SK-N-SH treated with all-trans-retinoic acid at 6 μM for 48 hours (cell line): ENCODE results near the gene SUPT4H1.

Experiments used
- CREB5 ChIP-seq: fragments of 250-450 bp; sonication (Bioruptor Pico); IDR thresholded peaks from 2 replicates; pipeline ENCODE4 v1.5.1; 2020; ENCODE audit warnings: low read depth, mild to moderate bottlenecking, moderate library complexity
- ESRRG ChIP-seq: fragments of 250-450 bp; sonication (Bioruptor Pico); IDR thresholded peaks from 2 replicates; pipeline ENCODE4 v1.6.1; 2021; ENCODE audit warnings: mild to moderate bottlenecking
- GLIS3 ChIP-seq: fragments of 250-450 bp; sonication (Bioruptor Pico); IDR thresholded peaks from 2 replicates; pipeline ENCODE4 v1.5.0; 2020; ENCODE audit warnings: mild to moderate bottlenecking, moderate library complexity
- SNAI2 ChIP-seq: fragments of 250-450 bp; sonication (Bioruptor Pico); IDR thresholded peaks from 2 replicates; pipeline ENCODE4 v1.5.0; 2020; ENCODE audit warnings: mild to moderate bottlenecking, moderate library complexity
- TCF4 ChIP-seq: fragments of 250-450 bp; sonication (Bioruptor Pico); IDR thresholded peaks from 2 replicates; pipeline ENCODE4 v1.8.0; 2021; ENCODE audit warnings: mild to moderate bottlenecking, moderate library complexity, borderline replicate concordance
- TSHZ2 ChIP-seq: fragments of 250-450 bp; sonication (Bioruptor Pico); IDR thresholded peaks from 2 replicates; pipeline ENCODE4 v1.5.0; 2020; ENCODE audit warnings: mild to moderate bottlenecking, moderate library complexity
- ZFP3 ChIP-seq: fragments of 250-450 bp; sonication (Bioruptor Pico); IDR thresholded peaks from 2 replicates; pipeline ENCODE4 v1.5.0; 2020; ENCODE audit warnings: mild to moderate bottlenecking, moderate library complexity
- ZNF565 ChIP-seq: fragments of 450-650 bp; formaldehyde crosslinking; conservative IDR thresholded peaks from 2 replicates; pipeline ENCODE4 v1.5.0; 2020; ENCODE audit warnings: low read depth, mild to moderate bottlenecking, moderate library complexity
- ZNF8 ChIP-seq: fragments of 450-650 bp; formaldehyde crosslinking; IDR thresholded peaks from 2 replicates; pipeline ENCODE4 v1.5.0; 2020; ENCODE audit warnings: mild to moderate bottlenecking, moderate library complexity

- no peak for TF ChIP-seq CREB5 (CRISPR knock-in tag)
- no peak for TF ChIP-seq ZNF565 (CRISPR knock-in tag)
- no peak for TF ChIP-seq ZNF8 (CRISPR knock-in tag)
- no peak for TF ChIP-seq ESRRG (CRISPR knock-in tag)
- TF ChIP-seq TCF4 (CRISPR knock-in tag), result no peak
- no peak for TF ChIP-seq SNAI2 (CRISPR knock-in tag)
- no peak for TF ChIP-seq TSHZ2 (CRISPR knock-in tag)
- TF ChIP-seq ZFP3 (CRISPR knock-in tag), result no peak
- TF ChIP-seq GLIS3, result no peak
Measured at GRCh38 chr17:58365185-58365979, 13.4 kb upstream of the SUPT4H1 start.
